Breast epithelium (tissue), 4 donors: ENCODE results near the gene C1QTNF2. TPM values are rescaled to one million over a fixed set of nuclear protein-coding genes. Genes with fewer than 3 reads are reported as not detected.
A peak's percentile ranks its signal among the peaks of the same experiment; 100 is the strongest.
"Not testable (repeated sequence)": the region's sequence is repeated elsewhere in the genome, so short reads cannot be mapped to it uniquely, and the experiment has no call there.

Experiments used
- DNase-seq, 2 donors: peaks; one replicate each; pipeline ENCODE4 v3.0.0-alpha.2; 2019; ENCODE audit warnings: low spot score in 2 of 2
- H3K27ac ChIP-seq, 2 donors: fragments of 200-600 bp; sonication (generic) in 1 of 2; one replicate each; pipeline ENCODE4 v1.5.1; 2016 to 2019; ENCODE audit warnings: mild to moderate bottlenecking in 1 of 2
- H3K27me3 ChIP-seq, 2 donors: fragments of 200-600 bp; sonication (generic) in 1 of 2; one replicate each; pipeline versions ENCODE4 v1.5.1 to v1.6.0; 2017 to 2019; ENCODE audit warnings: control low read depth in 1 of 2, mild to moderate bottlenecking in 1 of 2
- H3K36me3 ChIP-seq: fragments of 200-600 bp; one replicate; pipeline ENCODE4 v1.5.1; 2019
- H3K4me1 ChIP-seq, 2 donors: fragments of 200-600 bp; sonication (generic); one replicate each; pipeline ENCODE4 v1.5.1; 2016 to 2019; ENCODE audit warnings: control low read depth in 1 of 2
- H3K4me3 ChIP-seq, 3 donors: fragments of 200-600 bp; sonication (generic); 1 replicate in 2 of 3; 2 replicates in 1 of 3; pipeline ENCODE4 v1.5.1; 2016 to 2019; ENCODE audit warnings: mild to moderate bottlenecking in 3 of 3, moderate library complexity in 2 of 3
- H3K9me3 ChIP-seq, 2 donors: fragments of 200-600 bp; sonication (generic) in 1 of 2; one replicate each; pipeline ENCODE4 v1.5.1; 2016 to 2019; ENCODE audit warnings: control low read depth in 1 of 2
- POLR2A ChIP-seq: fragments of 450-650 bp; IDR thresholded peaks from one replicate; pipeline ENCODE4 v1.6.1; 2016; ENCODE audit warnings: antibody characterized with exemption, mild to moderate bottlenecking, moderate library complexity
- POLR2AphosphoS5 ChIP-seq, 3 donors: sonication (generic); formaldehyde crosslinking; IDR thresholded peaks; one replicate each; pipeline ENCODE4 v1.6.1; 2017; ENCODE audit warnings: antibody characterized with exemption in 3 of 3
- intact Hi-C: fragments of 100-400 bp; cut with DNase I; formaldehyde crosslinking; loops from one replicate; pipeline ENCODE4 v1.15.1; 2023; ENCODE audit warnings: low total_unique reads
- total RNA-seq, 3 donors: library from RNA; depleted of rRNA; stranded (reverse); fragments of >200 nt; gene quantifications; one replicate each; pipeline ENCODE4 v1.1.0, GENCODE V29; 2016
- TF ChIP-seq, protein P1 (sequence below), 3 donors: fragments of 450-650 bp; IDR thresholded peaks; one replicate each; pipeline ENCODE4 v1.5.1; 2016 to 2017; ENCODE audit warnings: antibody characterized with exemption in 3 of 3, mild to moderate bottlenecking in 3 of 3, moderate library complexity in 3 of 3

The C1QTNF2 gene
- total RNA-seq, 3 donors from 2014 or later, result under 0.01 to 0.48 (median 0.44) TPM

DNA sequence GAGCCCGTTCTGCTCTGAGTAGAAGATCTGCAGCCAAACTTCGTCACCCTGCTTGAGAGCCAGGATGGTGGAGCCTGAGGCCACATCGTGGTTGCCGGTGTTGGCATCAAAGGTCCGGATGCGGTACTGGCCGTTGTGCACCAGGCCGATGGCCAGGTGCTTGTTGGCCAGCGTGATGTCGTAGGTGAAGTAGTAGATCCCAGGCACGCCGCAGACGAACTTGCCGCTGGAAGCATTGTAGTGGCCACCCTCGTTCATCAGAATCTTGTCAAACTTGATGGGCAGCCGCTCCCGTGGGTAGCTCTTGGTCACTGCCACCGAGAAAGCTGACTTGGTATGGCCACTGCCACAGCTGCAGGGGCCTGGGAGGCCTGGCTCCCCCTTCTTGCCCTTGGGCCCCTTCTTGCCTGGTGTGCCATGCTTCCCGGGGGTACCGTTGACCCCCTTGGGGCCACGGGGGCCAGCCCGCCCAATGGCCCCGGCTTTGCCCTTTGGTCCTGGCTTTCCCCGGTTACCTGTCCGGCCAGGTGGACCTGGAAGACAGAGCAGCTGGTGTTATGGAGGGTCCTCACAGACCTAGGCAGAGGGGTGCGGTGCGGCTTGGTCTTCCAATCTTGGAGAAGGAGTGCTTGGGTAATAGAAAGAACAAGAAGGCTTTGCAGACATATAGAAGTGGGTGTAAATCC is 21.0 kb downstream of the C1QTNF2 start:
- intact Hi-C loops, result loop anchor here (2.0 to 10.0 kb wide), 2 partner anchors 151 to 325 kb away; no protein-coding TSS in a partner anchor
- peak in 1 of 2 donors; percentile 26 for DNase-seq
- Histone ChIP-seq H3K36me3 (no peaks in the 10 kb centered on the region), H3K9me3 (no peaks in the 10 kb centered on the region), H3K4me3 (no peak overlapping the region), H3K27ac (no peak overlapping the region), H3K4me1 (no peaks in the 10 kb centered on the region), H3K27me3 (no peaks in the 10 kb centered on the region)
- TF ChIP-seq, protein P1, sequence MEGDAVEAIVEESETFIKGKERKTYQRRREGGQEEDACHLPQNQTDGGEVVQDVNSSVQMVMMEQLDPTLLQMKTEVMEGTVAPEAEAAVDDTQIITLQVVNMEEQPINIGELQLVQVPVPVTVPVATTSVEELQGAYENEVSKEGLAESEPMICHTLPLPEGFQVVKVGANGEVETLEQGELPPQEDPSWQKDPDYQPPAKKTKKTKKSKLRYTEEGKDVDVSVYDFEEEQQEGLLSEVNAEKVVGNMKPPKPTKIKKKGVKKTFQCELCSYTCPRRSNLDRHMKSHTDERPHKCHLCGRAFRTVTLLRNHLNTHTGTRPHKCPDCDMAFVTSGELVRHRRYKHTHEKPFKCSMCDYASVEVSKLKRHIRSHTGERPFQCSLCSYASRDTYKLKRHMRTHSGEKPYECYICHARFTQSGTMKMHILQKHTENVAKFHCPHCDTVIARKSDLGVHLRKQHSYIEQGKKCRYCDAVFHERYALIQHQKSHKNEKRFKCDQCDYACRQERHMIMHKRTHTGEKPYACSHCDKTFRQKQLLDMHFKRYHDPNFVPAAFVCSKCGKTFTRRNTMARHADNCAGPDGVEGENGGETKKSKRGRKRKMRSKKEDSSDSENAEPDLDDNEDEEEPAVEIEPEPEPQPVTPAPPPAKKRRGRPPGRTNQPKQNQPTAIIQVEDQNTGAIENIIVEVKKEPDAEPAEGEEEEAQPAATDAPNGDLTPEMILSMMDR (IDR thresholded peaks at IDR 0.05), result no peak
- TF ChIP-seq POLR2A (no peak), POLR2AphosphoS5 (IDR thresholded peaks at IDR 0.05) (no peak)

DNA sequence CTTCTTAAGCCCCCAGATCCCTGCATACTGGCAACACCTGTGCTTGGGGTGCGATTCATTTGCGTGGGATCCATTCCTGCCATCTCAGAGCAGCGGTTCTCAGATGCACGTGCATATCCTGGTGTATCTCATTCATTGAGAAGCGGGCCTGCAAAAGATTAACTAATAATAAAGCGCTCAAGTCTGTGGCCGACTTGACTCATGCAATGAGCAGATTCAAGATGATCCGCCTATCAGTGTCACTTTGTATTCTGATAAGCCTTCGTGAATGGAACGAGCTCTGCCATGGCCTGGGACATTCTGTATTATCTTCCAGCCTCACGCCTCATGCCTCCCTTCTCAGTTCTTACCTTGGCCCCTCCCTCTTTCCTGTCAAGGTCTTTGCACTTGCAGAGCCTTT is 22.3 kb downstream of the C1QTNF2 start:
- TF ChIP-seq, protein P1 (IDR thresholded peaks at IDR 0.05), result no peak
- no peak for TF ChIP-seq POLR2AphosphoS5 (IDR thresholded peaks at IDR 0.05)
- no peak for TF ChIP-seq POLR2A
- Histone ChIP-seq H3K4me3 (no peak overlapping the region), H3K27me3 (no peaks in the 10 kb centered on the region), H3K9me3 (no peaks in the 10 kb centered on the region), H3K4me1 (no peaks in the 10 kb centered on the region), H3K27ac (no peak overlapping the region), H3K36me3 (no peaks in the 10 kb centered on the region)
- intact Hi-C loops, result loop anchor here (2.0 to 10.0 kb wide), 2 partner anchors 149 to 323 kb away; no protein-coding TSS in a partner anchor
- no peak for DNase-seq

DNA sequence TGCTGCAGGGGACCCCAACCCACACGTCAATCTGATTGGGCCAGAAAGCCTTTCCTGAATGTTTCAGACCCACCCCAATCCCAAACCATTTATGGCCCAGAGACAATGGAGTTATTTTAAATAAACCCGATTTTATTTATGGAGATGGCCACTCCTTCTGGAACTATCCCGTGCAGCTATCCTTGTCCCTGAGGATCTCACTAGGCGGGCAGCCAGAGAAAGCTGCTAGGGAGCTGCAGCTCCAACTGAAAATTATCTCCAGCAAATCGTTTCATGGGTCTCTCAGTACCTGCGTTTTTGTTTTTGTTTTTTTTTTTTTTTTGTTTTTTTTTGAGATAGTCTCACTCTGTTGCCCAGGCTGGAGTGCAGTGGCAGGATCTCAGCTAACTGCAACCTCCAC is 23.0 kb downstream of the C1QTNF2 start:
- Histone ChIP-seq H3K4me1 (no peaks in the 10 kb centered on the region), H3K36me3 (no peaks in the 10 kb centered on the region), H3K27me3 (no peaks in the 10 kb centered on the region), H3K4me3 (no peak overlapping the region), H3K27ac (no peak overlapping the region), H3K9me3 (no peaks in the 10 kb centered on the region)
- no peak for TF ChIP-seq POLR2A
- TF ChIP-seq POLR2AphosphoS5 (IDR thresholded peaks at IDR 0.05), result no peak
- TF ChIP-seq, protein P1 (IDR thresholded peaks at IDR 0.05), result no peak
- DNase-seq, result no peak
- intact Hi-C loops, result loop anchor here (10.0 kb wide), 1 partner anchor 323 kb away; no protein-coding TSS in a partner anchor

DNA sequence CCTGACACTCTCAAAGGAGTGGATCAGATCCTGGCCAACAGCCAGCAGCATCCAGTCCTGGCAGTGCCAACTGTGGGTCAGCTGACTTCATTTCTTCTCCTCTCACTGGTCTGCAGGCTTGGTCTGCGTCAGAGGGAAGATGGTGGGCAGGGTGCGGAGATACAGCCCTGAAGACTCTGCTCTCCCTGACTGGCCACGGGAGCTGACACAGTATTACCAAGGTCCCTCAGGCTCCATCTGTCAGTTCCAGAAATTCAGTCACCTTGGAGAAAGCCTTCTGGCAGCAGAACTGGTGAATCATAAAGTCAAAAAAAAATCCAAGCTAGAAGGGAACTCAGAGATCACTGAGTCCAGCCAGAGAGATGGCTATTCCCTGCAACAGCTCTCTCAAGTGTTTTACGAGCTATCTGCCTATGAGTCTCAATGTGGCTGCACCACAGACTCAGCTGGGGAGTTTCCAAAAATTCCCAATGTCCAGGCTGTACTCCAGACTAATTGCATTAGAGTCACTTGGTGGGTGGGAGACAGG is 27.9 kb downstream of the C1QTNF2 start:
- TF ChIP-seq POLR2AphosphoS5 (IDR thresholded peaks at IDR 0.05) (no peak), POLR2A (no peak)
- TF ChIP-seq, protein P1 (IDR thresholded peaks at IDR 0.05), result no peak
- intact Hi-C loops, result loop anchor here (10.0 kb wide), 1 partner anchor 318 kb away; no protein-coding TSS in a partner anchor
- Histone ChIP-seq H3K9me3 (no peaks in the 10 kb centered on the region), H3K4me3 (no peak overlapping the region), H3K36me3 (no peaks in the 10 kb centered on the region), H3K4me1 (no peaks in the 10 kb centered on the region), H3K27me3 (no peaks in the 10 kb centered on the region), H3K27ac (no peak overlapping the region)
- DNase-seq, result no peak

DNA sequence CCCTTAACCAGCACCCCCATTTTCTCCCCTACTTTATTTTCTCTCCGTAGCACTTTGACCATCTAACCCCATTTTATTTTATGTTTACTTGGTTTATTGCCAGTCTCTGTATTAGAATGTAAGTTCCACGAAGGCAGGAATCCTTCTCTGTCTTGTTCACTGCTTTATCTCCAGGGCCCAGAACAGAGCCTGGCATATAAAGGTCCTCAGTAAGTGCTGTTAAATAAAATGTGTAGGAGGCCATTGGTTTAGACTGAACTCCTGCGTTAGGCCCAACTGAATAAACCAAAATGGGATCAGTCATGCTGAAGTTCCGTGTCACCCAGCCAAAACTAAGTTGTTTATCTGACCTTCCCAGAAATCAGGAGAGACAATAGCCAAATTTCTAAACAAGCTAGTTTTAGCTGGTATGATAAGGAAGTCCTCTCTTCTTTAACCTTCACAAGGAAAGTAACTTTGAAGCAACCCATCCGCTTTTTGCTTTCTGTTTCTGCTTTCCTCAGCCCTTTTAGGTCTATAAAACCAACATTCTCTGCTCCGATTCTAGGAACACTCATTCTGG is 29.0 kb downstream of the C1QTNF2 start:
- TF ChIP-seq POLR2AphosphoS5 (IDR thresholded peaks at IDR 0.05), result no peak
- TF ChIP-seq, protein P1 (IDR thresholded peaks at IDR 0.05), result no peak
- no peak for TF ChIP-seq POLR2A
- no peaks in the 10 kb centered on the region for H3K9me3 ChIP-seq
- DNase-seq, result no peak
- intact Hi-C loops, result loop anchor here (10.0 kb wide), 1 partner anchor 317 kb away; no protein-coding TSS in a partner anchor
- no peak overlapping the region for H3K27ac ChIP-seq
- no peaks in the 10 kb centered on the region for H3K27me3 ChIP-seq
- H3K4me1 ChIP-seq, result no peaks in the 10 kb centered on the region
- H3K36me3 ChIP-seq, result no peaks in the 10 kb centered on the region
- no peak overlapping the region for H3K4me3 ChIP-seq

DNA sequence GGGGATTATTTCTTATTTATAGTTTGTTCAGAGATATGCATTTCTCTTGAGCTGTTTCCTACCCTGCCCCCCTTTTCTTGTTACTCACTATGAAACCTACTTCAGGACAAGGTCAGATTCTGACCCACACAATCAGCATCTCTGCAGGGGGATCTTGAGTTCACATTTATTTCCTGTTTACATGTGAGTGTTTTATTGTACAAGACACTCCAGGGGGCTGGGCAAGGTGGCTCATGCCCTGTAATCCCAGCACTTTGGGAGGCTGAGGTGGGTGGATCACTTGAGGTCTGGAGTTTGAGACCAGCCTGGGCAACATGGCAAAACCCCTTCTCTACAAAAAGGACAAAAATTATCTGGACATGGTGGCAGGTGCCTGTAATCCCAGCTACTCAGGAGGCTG is 29.9 kb downstream of the C1QTNF2 start:
- H3K4me1 ChIP-seq, H3K36me3 ChIP-seq, H3K4me3 ChIP-seq, H3K9me3 ChIP-seq, H3K27ac ChIP-seq, H3K27me3 ChIP-seq, DNase-seq: not testable (repeated sequence)
- intact Hi-C loops, result loop anchor here (10.0 kb wide), 1 partner anchor 316 kb away; no protein-coding TSS in a partner anchor
